HPDE6-E6E7 (cell line): ENCODE data around the gene SLC25A4.
"Not testable (repeated sequence)": the region's sequence is repeated elsewhere in the genome, so short reads cannot be mapped to it uniquely, and the experiment has no call there.

ENCODE experiments used
- DNase-seq: peaks from one replicate; pipeline ENCODE4 v3.0.0; 2011; ENCODE audit warnings: missing footprints; ENCODE audit errors: extremely low spot score

The SLC25A4 gene

DNA sequence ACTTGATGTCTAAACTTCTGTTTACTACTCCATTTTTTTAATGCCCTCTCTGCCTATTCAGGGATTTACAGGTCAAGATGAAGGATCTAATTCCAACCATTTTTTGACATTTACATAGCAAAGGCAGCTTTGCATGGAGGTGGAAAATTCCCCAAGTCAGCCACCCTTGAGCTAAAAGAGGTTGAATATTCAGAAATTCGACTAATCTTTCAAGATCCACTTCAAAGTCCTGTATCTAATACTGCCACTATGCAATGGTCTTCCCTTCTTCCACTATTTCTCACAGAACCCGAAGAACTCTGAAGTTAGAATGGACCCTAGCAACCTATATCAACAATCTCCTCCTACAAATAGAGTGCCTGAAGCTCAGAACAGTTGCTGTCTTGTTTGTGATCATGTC is 39.2 kb downstream of the SLC25A4 start:
- no peak for DNase-seq

DNA sequence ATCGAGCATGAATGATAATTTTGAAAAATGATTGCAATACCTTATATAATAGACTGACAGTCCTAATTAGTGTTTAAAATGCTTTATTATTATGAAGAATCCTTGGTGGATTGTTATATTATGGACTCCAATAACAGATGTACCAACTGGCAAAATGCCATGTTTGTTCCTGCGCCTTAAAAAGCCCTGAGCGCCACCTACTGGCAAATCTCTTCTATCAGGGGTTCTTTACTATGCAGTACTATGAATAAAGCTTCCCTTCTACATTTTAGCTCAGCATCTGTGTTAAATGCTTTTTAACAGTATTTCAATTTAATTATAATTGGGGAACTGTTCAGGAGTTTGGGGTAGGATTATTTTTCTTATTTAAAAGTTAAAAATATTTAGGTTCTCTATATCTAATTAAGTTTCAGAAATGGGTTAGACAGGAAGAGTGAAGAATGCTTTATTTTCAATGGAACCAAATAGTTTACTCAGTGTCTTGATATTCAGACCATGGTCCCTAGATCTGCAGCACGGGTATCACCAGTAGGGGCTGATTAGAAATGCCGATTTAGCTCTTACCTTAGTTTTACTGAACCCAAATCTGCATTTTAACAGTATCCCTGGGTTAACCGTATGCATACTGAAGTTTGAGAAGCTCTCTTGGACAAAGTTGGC is 40.7 kb downstream of the SLC25A4 start:
- DNase-seq, result peak; percentile 47

DNA sequence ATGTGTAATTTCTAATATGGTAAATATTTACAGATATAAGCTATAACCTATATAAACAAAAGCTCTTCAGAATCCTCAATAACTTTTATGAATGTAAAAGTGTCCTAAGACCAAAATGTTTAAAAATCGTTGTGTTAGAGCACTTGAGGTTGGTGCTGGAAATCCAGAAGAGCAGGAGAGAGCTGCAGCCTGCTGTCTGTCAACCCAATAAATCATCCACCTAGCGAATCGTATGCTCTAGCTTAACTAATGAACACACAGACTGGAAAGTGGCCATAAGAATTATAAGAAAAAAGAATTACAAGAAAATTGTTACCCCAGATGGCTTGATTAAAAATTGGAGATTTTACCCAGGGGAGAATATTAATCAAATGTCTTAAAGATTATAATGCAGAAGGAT is 43.7 kb downstream of the SLC25A4 start:
- no peak for DNase-seq

DNA sequence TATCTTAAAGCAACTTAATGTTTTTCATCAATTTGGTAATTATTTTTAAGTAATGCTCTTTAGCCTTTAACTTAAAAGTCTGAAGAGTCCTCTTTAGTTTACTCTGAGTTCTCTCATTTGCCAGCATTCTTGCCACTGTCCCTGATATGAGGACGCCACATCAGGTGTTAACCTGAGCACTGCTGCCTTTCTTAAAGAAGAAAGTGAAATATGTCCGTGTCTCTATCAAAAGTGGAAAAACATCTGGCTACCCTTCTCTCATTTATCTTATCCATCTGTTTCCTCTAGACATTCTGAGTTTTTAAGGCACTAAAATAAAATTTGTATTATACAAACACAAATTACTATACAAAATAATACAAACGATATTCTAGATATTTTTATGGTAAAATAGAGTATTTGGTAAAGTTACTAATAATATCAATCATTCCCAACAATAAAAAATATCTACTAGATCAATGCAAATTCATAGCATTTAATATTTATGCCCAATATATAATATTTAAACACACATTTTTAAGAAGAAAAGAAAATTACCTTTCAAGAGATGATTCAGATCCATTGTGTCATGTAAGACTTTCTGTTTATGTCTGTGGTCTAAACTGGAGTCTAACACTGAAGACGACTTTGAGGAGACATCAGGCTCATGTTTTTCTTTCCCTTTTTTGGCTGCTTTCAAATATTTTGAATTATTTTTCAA is 46.7 kb downstream of the SLC25A4 start:
- no peak for DNase-seq

DNA sequence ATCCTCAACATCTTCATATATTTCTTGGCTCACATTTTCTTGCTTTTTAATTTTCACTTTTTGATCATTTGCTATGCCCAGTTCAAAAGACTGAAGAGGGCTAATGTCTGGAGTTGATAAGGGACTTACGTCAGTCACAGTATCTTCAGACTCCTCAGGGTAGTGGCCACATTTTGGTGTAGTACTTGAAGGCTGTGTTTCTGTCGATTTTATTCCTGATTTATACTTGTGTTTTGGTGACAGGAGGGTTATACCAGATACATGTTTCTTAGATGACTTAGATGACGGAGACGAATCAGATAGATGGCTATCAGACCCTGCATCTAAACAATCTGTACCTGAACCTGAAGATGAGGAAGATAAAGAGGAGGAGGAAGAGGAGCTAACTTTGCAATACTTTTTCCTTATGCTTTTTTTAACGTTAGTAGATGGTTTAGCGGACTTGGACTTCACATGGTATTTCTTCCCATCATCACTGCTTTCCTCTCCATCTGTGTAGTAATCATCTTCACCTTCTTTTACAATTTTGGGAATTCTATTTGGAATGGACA is 47.3 kb downstream of the SLC25A4 start:
- no peak for DNase-seq

DNA sequence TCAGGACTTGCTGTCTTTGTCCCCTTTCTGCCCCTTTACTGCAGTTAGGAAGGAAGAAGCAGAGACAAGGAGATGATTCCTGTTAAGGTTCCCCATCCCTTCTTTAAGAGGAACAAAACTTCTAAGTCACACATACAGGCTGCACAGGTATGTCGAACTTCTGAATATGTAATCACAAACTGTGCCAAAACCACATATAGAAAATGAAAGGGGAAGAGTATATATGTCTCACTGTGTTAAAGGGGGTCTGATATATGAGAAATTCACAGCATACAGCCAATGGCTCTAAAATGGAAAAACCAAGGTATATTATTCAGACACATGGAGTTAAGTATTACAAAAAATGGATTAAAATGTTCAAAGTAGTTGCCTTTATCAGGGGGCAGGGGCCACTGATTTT is 49.0 kb downstream of the SLC25A4 start:
- no peak for DNase-seq

DNA sequence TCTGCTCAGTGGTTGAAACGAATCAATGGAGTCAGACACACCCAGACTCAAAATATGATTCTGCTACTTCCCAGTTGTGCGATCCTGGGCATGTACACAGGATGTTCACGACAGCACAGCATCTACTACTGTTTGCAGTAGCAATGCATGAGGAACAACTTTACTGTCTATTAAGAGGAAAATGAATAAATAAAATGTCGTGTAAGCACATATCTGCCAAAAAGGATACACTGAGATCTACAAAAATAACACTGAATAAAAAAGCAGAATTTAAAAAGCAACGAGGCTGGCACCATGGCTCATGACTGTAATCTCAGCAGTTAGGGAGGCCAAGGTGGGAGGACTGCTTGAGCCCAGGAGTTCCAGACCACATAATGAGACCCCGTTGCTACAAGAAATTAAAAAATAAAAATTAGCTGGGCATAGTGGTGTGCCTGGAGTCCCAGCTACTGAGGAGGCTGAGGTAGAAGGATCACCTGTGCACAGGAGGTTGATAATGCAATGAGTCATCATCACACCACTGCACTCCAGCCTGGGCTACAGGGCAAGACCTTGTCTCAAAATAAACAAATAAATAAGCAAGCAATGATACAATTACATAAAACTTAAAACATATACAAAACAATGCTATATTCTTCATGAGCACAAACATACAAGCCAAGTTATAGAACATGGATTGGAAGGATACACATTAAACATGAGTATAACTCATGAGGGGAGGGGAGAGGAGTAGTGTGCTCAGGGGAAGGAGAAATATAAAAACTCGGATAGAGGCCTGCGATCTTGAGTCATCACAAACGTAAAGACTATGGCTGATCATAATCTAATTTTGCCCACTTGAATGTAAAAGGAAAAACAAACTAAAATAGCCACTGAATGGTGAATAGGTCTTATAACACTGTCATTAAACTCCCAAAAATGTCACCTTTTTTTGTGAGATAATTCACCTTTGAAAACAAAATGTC is 52.1 kb downstream of the SLC25A4 start:
- no peak for DNase-seq

DNA sequence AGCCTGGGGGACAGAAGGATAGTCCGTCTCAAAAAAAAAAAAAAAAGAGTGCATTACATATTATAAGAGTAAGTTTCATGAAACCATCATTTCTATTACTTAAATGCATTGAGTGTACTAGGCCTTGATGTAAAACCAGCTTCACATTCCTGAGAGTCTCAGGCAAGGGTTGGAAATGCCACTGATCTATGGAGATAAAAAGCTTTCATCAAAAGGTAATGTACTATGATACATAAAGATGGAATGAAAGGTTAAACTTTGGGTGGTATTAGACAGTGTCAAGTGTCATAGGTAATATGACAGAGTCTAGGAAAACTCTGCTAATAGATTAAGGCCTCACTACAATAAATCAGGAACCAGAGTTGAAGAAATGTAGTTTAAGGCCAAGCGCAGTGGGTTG is 53.4 kb downstream of the SLC25A4 start:
- no peak for DNase-seq

GRCh38 chr4:185198189-185198588 is 55.1 kb downstream of the SLC25A4 start:
- not testable (repeated sequence) for DNase-seq
